Thoracic aorta (tissue), 2 donors: Measurements from ENCODE around the gene GPATCH8. TPM values are rescaled to one million over a fixed set of nuclear protein-coding genes. Genes with fewer than 3 reads are reported as not detected.

ENCODE experiments used
- ATAC-seq: fragments of 150-250 bp; one replicate; pipeline ENCODE4 v1.8.0; 2017; ENCODE audit warnings: low read depth; ENCODE audit not compliant: insufficient number of reproducible peaks, low FRiP score
- DNase-seq: peaks from one replicate; pipeline ENCODE4 v3.0.0-alpha.2; 2020; ENCODE audit warnings: low spot score
- H3K27ac ChIP-seq, 2 donors: fragments of 200-600 bp; sonication (generic); 1 replicate in 1 of 2; 2 replicates in 1 of 2; pipeline ENCODE4 v1.5.1; 2016; ENCODE audit warnings: mild to moderate bottlenecking in 2 of 2, moderate library complexity in 2 of 2
- H3K27me3 ChIP-seq: fragments of 200-600 bp; sonication (generic); replicated peaks from 2 replicates; pipeline ENCODE4 v1.6.0; 2016; ENCODE audit warnings: mild to moderate bottlenecking; ENCODE audit not compliant: insufficient read depth
- H3K36me3 ChIP-seq: fragments of 200-600 bp; sonication (generic); one replicate; pipeline ENCODE4 v1.5.1; 2016
- H3K4me1 ChIP-seq, 2 donors: fragments of 200-600 bp; sonication (generic); 1 replicate in 1 of 2; 2 replicates in 1 of 2; pipeline versions ENCODE4 v1.5.1 to v1.6.0; 2016; ENCODE audit warnings: low read depth in 2 of 2, mild to moderate bottlenecking in 1 of 2; ENCODE audit not compliant: control insufficient read depth in 1 of 2
- H3K4me3 ChIP-seq: fragments of 200-600 bp; sonication (generic); 2 replicates; pipeline ENCODE4 v1.5.1; 2016; ENCODE audit warnings: mild to moderate bottlenecking
- H3K9me3 ChIP-seq: fragments of 200-600 bp; sonication (generic); 2 replicates; pipeline ENCODE4 v1.5.1; 2016
- CTCF ChIP-seq: fragments of 200-600 bp; sonication (generic); IDR thresholded peaks from one replicate; pipeline ENCODE4 v1.5.1; 2019; ENCODE audit warnings: antibody characterized with exemption
- total RNA-seq, 2 donors: library from RNA; depleted of rRNA; stranded (reverse); fragments of >200 nt; gene quantifications; one replicate each; pipeline versions ENCODE4 v1.1.0 to v1.2.3, GENCODE V29; 2016

GPATCH8 gene
- total RNA-seq, 2 donors from 2014 or later = 39.3 to 56.1 TPM

GRCh38 chr17:44358066-44358465 is 145.1 kb downstream of the GPATCH8 start:
- Histone ChIP-seq H3K4me1 (peaks cover 3% of the 10 kb centered on the region in 2 donors), H3K9me3 (no peaks in the 10 kb centered on the region), H3K4me3 (no peak overlapping the region), H3K27ac (no peak overlapping the region), H3K27me3 (no peaks in the 10 kb centered on the region), H3K36me3 (no peaks in the 10 kb centered on the region)
- no peak for TF ChIP-seq CTCF
- DNase-seq = no peak
- ATAC-seq = no peak

GRCh38 chr17:44356241-44356640 is 147.0 kb downstream of the GPATCH8 start:
- no peaks in the 10 kb centered on the region for H3K9me3 ChIP-seq
- no peaks in the 10 kb centered on the region for H3K27me3 ChIP-seq
- no peak for ATAC-seq
- no peak for DNase-seq
- peaks cover 14% of the 10 kb centered on the region for H3K36me3 ChIP-seq
- H3K4me3 ChIP-seq = no peak overlapping the region
- no peak overlapping the region for H3K27ac ChIP-seq
- H3K4me1 ChIP-seq = no peaks in the 10 kb centered on the region
- no peak for TF ChIP-seq CTCF

- peaks cover 19% of the 10 kb centered on the region for H3K36me3 ChIP-seq
- no peaks in the 10 kb centered on the region for H3K9me3 ChIP-seq
- ATAC-seq (no peak), DNase-seq (no peak)
- no peak overlapping the region for H3K4me3 ChIP-seq
- no peak overlapping the region for H3K27ac ChIP-seq
- no peaks in the 10 kb centered on the region for H3K4me1 ChIP-seq
- H3K27me3 ChIP-seq = no peaks in the 10 kb centered on the region
- TF ChIP-seq CTCF = no peak
Observed at GRCh38 chr17:44355642-44356099, 147.5 kb downstream of the GPATCH8 start.

- H3K4me3 ChIP-seq = no peak overlapping the region
- TF ChIP-seq CTCF = no peak
- peaks cover 19% of the 10 kb centered on the region for H3K36me3 ChIP-seq
- no peak for DNase-seq
- no peaks in the 10 kb centered on the region for H3K9me3 ChIP-seq
- H3K27me3 ChIP-seq = no peaks in the 10 kb centered on the region
- no peak overlapping the region for H3K27ac ChIP-seq
- H3K4me1 ChIP-seq = no peaks in the 10 kb centered on the region
- ATAC-seq = no peak
Observed at GRCh38 chr17:44354582-44355561, 148.3 kb downstream of the GPATCH8 start.

GRCh38 chr17:44353672-44354331 is 149.4 kb downstream of the GPATCH8 start:
- Histone ChIP-seq H3K27ac (no peak overlapping the region), H3K9me3 (no peaks in the 10 kb centered on the region), H3K36me3 (peaks cover 22% of the 10 kb centered on the region), H3K4me3 (peak overlapping the region; percentile 50), H3K4me1 (no peaks in the 10 kb centered on the region), H3K27me3 (no peaks in the 10 kb centered on the region)
- ATAC-seq = no peak
- DNase-seq = no peak
- no peak for TF ChIP-seq CTCF
